ENCODE data around the gene TMEM8B. TPM values are rescaled to one million over a fixed set of nuclear protein-coding genes. Genes with fewer than 3 reads are reported as not detected.

Gene TMEM8B, protein sequence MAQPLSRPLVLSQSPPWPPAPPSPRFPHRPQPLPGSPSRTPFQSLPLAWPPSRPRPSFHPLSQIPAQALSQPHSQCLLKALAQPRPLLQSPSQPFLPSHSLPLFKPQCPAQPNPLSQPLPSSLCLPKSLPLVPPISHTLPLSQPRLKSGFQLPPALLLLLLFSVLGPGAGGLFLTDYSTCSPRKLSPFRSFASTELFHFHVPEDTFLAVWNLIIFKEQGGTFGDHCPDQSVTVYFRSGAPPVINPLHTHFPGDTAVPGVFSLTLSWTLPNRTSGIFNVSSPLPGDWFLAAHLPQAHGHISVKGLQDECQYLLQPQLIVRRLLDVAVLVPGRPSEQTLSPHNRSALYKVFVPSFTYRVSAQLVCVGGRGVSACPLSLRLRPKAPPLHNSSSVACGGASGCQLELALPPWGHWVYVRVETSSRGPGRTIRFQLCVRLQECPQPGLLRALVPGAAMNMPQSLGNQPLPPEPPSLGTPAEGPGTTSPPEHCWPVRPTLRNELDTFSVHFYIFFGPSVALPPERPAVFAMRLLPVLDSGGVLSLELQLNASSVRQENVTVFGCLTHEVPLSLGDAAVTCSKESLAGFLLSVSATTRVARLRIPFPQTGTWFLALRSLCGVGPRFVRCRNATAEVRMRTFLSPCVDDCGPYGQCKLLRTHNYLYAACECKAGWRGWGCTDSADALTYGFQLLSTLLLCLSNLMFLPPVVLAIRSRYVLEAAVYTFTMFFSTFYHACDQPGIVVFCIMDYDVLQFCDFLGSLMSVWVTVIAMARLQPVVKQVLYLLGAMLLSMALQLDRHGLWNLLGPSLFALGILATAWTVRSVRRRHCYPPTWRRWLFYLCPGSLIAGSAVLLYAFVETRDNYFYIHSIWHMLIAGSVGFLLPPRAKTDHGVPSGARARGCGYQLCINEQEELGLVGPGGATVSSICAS
- 2.4 to 3.3 TPM (median 2.8 TPM) in 5 replicates for total RNA-seq (2022; extraction: Qiagen RNA extraction; ENCODE audit: low read depth)

DNA sequence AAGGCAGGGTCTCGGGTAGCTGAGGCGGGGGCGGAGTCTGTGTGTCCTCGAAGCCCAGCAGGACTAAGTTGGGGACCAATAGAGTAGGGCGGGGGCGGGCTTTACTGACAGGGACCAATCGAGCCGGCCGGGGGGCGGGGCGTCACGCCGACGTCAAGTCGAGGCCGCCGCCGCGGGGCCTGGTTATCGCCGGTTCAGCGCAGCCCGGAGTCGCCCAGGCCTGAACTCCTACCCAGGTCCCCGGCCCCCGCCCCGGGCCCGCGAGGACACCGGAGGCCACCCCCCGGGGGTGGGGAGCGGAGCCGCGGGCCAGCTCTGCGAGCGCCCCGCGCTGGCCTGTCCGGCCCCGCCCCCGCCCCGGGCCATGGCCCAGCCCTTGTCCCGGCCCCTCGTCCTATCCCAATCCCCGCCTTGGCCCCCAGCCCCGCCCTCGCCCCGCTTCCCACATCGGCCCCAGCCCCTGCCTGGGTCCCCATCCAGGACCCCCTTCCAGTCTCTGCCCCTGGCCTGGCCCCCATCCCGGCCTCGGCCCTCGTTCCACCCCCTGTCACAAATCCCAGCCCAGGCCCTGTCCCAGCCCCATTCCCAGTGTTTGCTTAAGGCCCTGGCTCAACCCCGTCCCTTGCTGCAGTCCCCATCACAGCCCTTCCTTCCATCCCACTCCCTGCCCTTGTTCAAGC, at the start of gene TMEM8B:
TMEM8B (plus strand) TSS at position 145 of the 680 bp plus-strand sequence; CDS start at position 365, 220 bp downstream.

DNA sequence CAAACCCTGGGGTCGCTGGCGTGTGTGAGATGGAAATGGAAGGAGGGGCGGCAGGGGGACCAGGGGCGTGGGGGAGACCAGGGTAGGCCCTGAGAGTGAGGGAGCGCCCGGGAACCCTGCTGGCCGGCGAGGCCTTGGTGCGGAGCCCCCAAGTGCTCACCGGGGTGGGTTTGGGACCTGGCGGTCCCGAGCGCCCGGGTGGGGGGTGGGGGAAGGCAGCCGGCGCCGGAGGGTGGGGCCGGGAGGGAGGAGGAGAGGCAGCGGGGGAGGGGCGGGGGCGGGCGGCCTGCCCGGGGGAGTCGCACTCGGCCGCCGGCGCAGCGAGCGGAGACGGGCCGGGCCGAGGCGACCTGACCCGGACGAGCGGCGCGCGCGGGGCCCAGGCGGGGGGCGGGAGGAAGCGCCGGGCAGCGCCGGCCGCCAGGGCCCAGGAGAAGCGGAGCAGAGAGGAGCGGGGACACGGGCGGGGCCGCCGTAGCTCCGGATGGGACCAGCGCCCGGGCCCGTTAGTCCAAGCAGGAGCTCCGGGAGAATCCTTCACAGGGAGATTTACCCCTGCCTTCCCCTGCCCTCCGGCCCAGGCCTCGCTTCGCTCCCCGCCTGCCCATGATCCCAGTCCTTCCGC, 37.6 kb upstream of the TMEM8B start, which contains the start of gene NPR2:
NPR2 (plus strand) TSS at position 295 of the 625 bp plus-strand sequence. CDS start 818 bp downstream, outside the sequence.

DNA sequence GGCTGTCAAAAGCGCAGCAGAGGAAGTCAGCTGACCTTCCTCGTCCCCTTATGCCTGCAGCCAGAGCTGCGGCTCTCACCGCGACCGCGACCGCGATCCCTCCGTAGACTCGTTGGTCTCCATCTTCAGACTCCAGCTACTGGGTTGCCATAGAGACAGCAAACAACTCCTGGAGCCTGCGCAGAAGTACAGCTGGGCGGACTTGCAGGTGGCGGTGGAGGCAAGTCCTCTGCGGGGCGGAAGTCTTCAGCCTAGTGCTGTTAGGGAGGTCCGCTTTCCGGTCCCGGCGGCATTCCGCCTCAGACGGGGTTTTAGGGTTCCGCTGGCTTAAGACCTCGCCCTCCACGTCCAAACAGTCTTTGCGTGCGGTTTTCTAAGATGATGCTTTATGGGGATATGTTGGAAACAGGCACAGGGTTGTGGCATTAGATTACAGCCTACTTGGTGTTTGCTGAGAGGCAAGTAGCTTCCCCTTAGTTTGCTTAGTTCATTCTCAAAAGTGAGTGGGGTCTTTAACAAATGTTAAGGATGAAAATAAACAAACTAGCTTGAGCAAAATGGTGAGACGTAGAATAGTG, 16.9 kb upstream of the TMEM8B start, which contains the start of gene SPAG8:
SPAG8 (minus strand) TSS at position 238 of the 578 bp plus-strand sequence; CDS start at position 123, 115 bp downstream.

DNA sequence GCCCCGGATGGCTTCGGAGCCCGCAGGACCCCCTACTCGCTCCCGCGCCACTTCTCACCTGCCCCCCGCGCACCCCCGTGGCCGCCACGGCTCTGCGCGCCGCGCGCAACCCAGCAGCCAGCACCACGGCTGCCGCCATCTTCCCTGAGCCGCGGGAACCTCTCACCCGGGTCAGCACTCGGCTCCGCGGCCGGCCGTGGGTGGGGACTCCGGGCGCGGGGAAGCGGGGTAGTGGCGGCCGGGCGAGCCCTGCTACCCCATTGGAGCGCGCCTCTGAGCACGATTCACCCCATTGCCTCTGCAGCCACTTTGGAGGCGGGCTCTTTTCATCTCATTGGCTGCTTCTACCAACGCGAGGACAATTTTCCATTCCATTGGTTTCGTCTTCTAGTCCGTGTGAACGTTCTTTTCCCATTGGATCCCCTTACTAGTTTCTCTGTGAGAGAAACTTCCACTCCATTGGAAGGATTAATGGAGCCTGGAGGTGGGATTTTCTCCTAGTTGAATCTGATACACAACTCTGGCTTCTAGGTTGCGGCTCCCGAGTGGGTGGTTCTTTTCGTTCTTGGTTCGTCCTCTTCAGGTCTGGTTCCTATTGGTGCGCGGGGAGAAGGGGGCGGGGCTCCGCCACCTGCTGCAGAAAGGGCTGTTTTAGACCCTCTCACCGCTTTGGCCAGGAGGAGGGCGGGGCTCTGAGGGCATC, 14.0 kb upstream of the TMEM8B start, which contains the start of gene HINT2:
HINT2 (minus strand) TSS at position 202 of the 703 bp plus-strand sequence; CDS start at position 139, 63 bp downstream.

DNA sequence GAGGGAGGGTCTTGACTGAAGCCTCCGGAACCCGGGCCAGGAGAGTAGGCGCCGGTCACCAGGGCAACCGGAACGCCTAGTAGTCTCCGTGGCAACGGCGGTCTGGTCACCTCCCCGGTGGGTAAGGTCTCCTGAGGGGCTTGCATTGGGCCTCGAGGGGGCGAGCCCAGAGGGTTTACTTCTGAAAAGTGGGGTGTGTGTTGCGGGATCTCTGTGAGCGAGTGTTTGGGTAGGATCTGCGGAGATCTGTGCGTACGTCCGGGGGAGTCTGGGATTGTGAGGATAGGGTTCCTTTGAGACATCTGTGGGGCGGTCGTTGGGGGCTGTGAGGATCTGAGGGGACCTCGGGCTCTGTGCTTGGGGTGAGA, 328 bp upstream of the TMEM8B start, which contains the start of gene FAM221B:
FAM221B (minus strand) TSS at position 17 of the 368 bp plus-strand sequence. CDS start 2,571 bp downstream, outside the sequence.

DNA sequence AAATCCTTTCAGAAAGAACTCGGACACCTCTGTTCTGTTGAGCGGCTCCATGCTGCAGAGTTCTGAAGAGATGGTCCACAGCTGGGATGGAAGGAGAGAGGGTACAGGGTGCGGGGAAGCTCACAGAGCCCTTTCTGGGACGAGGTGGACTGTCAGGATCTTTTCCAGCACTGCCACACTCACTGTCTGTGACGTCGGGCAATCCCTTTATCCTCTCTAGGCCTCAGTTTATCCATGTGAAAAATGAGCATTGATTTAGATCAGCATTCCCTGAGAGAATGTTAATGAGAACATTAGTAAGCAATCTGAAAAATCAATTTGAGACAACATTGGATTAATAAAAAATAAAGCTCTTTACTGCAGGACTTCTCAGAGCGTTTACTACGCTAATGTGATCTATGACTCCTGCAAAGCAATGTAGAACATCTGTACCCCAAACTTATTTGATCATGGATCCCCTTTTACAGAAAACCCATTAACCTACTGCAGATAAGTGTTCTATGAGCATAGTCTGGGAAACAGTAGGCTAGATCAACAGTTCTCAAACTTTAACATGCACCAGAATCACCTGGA, 41.4 kb downstream of the TMEM8B start, which contains the start of gene OR13J1:
OR13J1 (minus strand) TSS at position 51 of the 573 bp plus-strand sequence; CDS start at position 51, 0 bp downstream.

DNA sequence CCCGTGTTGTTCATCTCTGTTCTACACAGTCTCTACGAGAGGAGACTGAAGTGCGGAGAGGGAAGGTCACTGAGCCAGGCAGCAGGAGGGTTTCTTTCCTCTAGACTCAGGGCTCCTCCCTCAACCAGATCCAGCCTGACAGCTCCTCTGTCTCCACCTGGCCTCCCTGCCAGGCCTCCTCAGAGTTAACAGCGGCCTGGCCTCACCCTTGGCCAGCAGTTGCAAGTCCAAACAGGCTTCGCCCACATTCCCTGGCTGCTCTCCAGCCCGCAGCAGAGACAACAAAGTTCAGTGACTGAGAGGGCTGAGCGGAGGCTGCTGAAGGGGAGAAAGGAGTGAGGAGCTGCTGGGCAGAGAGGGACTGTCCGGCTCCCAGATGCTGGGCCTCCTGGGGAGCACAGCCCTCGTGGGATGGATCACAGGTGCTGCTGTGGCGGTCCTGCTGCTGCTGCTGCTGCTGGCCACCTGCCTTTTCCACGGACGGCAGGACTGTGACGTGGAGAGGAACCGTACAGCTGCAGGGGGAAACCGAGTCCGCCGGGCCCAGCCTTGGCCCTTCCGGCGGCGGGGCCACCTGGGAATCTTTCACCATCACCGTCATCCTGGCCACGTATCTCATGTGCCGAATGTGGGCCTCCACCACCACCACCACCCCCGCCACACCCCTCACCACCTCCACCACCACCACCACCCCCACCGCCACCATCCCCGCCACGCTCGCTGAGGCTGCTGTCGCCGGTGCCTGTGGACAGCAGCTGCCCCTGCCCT, 77.1 kb downstream of the TMEM8B start, which contains the start of gene HRCT1:
HRCT1 (plus strand) TSS at position 291 of the 768 bp plus-strand sequence; CDS start at position 377, 86 bp downstream.

DNA sequence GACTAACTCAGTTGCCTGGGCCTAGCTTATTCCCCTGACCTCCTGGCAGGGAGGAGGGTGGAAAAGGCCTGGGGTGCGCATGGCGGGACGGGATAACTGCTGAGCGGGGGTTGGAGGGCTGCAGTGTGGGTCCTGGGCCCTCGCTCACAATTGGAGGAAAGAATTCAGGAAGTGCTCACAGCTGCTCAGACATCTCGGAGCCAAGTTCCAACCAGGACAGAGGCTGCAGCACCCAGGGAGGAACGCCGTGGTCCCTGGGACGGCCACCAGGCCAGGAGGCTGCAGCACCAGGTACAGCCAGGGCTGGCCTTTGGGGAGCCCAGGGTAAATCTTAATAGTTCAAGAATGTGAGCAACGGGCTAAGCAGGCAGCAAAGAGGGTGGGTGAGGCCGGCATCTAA, 80.2 kb downstream of the TMEM8B start, which contains the start of gene SPAAR:
SPAAR (plus strand) TSS at position 217 of the 400 bp plus-strand sequence. CDS start 974 bp downstream, outside the sequence.

Other genes with a start within 250 kb of the TMEM8B start
- gene TESK1, start 224.0 kb upstream of the TMEM8B start, total RNA-seq (2022; extraction: Qiagen RNA extraction; ENCODE audit: low read depth), result 20.0 to 25.9 TPM (median 24.6 TPM) in 5 replicates
- gene CD72, start 210.8 kb upstream of the TMEM8B start, total RNA-seq (2022; extraction: Qiagen RNA extraction; ENCODE audit: low read depth), result 0.08 to 0.35 TPM (median 0.13 TPM) in 3 of 5 replicates, not detected in the others
- gene SIT1, start 178.3 kb upstream of the TMEM8B start, total RNA-seq (2022; extraction: Qiagen RNA extraction; ENCODE audit: low read depth), result not detected in 5 replicates
- 3.1 to 22.0 TPM (median 11.8 TPM) in 4 of 5 replicates, not detected in the other for gene RMRP, start 171.2 kb upstream of the TMEM8B start, total RNA-seq (2022; extraction: Qiagen RNA extraction; ENCODE audit: low read depth)
- 20.4 to 24.8 TPM (median 24.4 TPM) in 5 replicates for gene CCDC107, start 170.9 kb upstream of the TMEM8B start, total RNA-seq (2022; extraction: Qiagen RNA extraction; ENCODE audit: low read depth)
- 12.3 to 19.6 TPM (median 18.5 TPM) in 5 replicates for gene ARHGEF39, start 164.0 kb upstream of the TMEM8B start, total RNA-seq (2022; extraction: Qiagen RNA extraction; ENCODE audit: low read depth)
- 3.0 to 9.1 TPM (median 5.3 TPM) in 5 replicates for gene CA9, start 155.3 kb upstream of the TMEM8B start, total RNA-seq (2022; extraction: Qiagen RNA extraction; ENCODE audit: low read depth)
- 578 to 668 TPM (median 633 TPM) in 5 replicates for gene TPM2, start 139.3 kb upstream of the TMEM8B start, total RNA-seq (2022; extraction: Qiagen RNA extraction; ENCODE audit: low read depth)
- gene TLN1, start 97.0 kb upstream of the TMEM8B start, total RNA-seq (2022; extraction: Qiagen RNA extraction; ENCODE audit: low read depth), result 114 to 130 TPM (median 122 TPM) in 5 replicates
- 58.5 to 66.0 TPM (median 58.9 TPM) in 5 replicates for gene CREB3, start 96.6 kb upstream of the TMEM8B start, total RNA-seq (2022; extraction: Qiagen RNA extraction; ENCODE audit: low read depth)
- gene GBA2, start 80.0 kb upstream of the TMEM8B start, total RNA-seq (2022; extraction: Qiagen RNA extraction; ENCODE audit: low read depth), result 31.7 to 33.3 TPM (median 32.8 TPM) in 5 replicates
- 13.0 to 17.0 TPM (median 16.0 TPM) in 5 replicates for gene RGP1, start 79.9 kb upstream of the TMEM8B start, total RNA-seq (2022; extraction: Qiagen RNA extraction; ENCODE audit: low read depth)
- 0.25 to 0.63 TPM in 2 of 5 replicates, not detected in the others for gene MSMP, start 75.0 kb upstream of the TMEM8B start, total RNA-seq (2022; extraction: Qiagen RNA extraction; ENCODE audit: low read depth)
- gene NPR2, start 37.6 kb upstream of the TMEM8B start, total RNA-seq (2022; extraction: Qiagen RNA extraction; ENCODE audit: low read depth), result 3.5 to 6.7 TPM (median 6.4 TPM) in 5 replicates
- 0.22 to 0.53 TPM (median 0.27 TPM) in 5 replicates for gene SPAG8, start 17.0 kb upstream of the TMEM8B start, total RNA-seq (2022; extraction: Qiagen RNA extraction; ENCODE audit: low read depth)
- gene HINT2, start 14.2 kb upstream of the TMEM8B start, total RNA-seq (2022; extraction: Qiagen RNA extraction; ENCODE audit: low read depth), result 60.1 to 101 TPM (median 97.5 TPM) in 5 replicates
- not detected in 5 replicates for gene FAM221B, start 496 bp upstream of the TMEM8B start, total RNA-seq (2022; extraction: Qiagen RNA extraction; ENCODE audit: low read depth)
- gene OR13J1, start 41.2 kb downstream of the TMEM8B start, total RNA-seq (2022; extraction: Qiagen RNA extraction; ENCODE audit: low read depth), result not detected in 5 replicates
- gene HRCT1, start 77.0 kb downstream of the TMEM8B start, total RNA-seq (2022; extraction: Qiagen RNA extraction; ENCODE audit: low read depth), result 0.11 to 0.14 TPM in 2 of 5 replicates, not detected in the others
- not detected in 5 replicates for gene SPAAR, start 80.3 kb downstream of the TMEM8B start, total RNA-seq (2022; extraction: Qiagen RNA extraction; ENCODE audit: low read depth)
- not detected in 5 replicates for gene OR2S2, start 128.9 kb downstream of the TMEM8B start, total RNA-seq (2022; extraction: Qiagen RNA extraction; ENCODE audit: low read depth)
- gene RECK, start 207.7 kb downstream of the TMEM8B start, total RNA-seq (2022; extraction: Qiagen RNA extraction; ENCODE audit: low read depth), result 4.5 to 5.9 TPM (median 5.7 TPM) in 5 replicates